Suprapubic skin (tissue), 3 donors: Measurements from ENCODE around the gene ST7.

ENCODE experiments used
- CTCF ChIP-seq, 2 donors: fragments of 200-600 bp in 1 of 2; fragments of 450-650 bp in 1 of 2; sonication (generic) in 1 of 2; IDR thresholded peaks; one replicate each; pipeline ENCODE4 v1.5.1; 2016 to 2019; ENCODE audit warnings: antibody characterized with exemption in 2 of 2, mild to moderate bottlenecking in 1 of 2, moderate library complexity in 1 of 2
- POLR2AphosphoS5 ChIP-seq, 3 donors: sonication (generic); formaldehyde crosslinking; IDR thresholded peaks; one replicate each; pipeline ENCODE4 v1.6.1; 2017; ENCODE audit warnings: antibody characterized with exemption in 3 of 3

DNA sequence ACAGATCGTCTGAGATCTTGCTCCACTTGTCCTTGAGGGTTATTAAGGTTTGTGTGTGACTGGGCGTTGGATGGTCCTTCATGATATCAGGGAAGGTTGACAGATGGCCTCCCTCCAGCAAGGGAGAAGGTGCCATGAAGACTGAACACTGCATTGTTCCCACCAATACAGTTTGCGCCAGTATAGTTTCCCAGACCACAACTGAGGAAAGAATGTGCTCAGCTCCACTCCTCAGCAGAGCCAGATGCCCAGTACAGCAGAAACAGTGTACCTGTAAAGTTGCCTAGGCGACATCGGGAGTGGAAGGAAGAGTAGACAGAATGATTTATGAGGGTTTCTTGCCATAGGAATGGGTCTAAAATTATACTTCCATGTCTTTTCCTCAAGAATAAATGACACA, 137.5 kb downstream of the ST7 start:
- TF ChIP-seq CTCF (IDR thresholded peaks at IDR 0.05), result no peak
- no peak for TF ChIP-seq POLR2AphosphoS5 (IDR thresholded peaks at IDR 0.05)
